ENCODE measurements around the gene NAMPT. TPM values are rescaled to one million over a fixed set of nuclear protein-coding genes. Genes with fewer than 3 reads are reported as not detected.

The NAMPT gene
- polyA plus RNA-seq, 3 donors: 71.3 to 358 (median 133) TPM

GRCh38 chr7:106218546-106218945 is 66.2 kb downstream of the NAMPT start:
- Mint-ChIP-seq H3K27ac (no peak overlapping the region), H3K4me1 (no peaks in the 10 kb centered on the region)

DNA sequence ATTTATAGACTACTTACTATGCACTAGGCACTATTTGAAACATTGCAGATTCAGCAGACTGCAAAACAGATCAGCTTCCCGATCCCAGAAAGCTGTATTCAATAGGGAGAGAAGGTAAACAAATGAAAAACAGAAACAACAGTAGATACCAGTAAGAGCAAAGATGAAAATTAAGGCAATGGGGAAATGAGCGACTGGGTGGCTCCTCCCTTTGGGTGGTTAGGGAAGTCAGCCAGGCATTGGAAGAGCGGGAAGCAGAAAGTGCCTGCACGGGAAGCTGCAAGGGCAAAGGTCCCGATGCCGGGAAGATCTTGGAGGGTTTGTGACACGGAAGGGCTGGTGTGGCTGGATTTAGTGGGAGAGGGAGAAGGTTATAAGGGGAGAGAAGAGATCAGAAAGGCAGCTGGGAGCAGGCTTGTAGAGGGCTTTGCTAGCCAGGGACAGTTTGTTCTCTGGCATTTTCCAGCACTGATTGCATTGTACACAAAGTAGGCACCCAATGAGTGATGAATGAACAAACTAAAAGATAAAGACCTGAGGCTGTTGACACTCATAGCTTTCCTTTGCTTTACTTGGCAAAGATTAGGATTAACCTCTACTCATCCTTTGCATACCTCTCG is 67.8 kb downstream of the NAMPT start:
- no peak overlapping the region for H2AFZ ChIP-seq (ENCODE audit: insufficient read depth, low read depth, low read length, poor library complexity, severe bottlenecking)
- H3K27me3 ChIP-seq (ENCODE audit: control insufficient read depth in 2 of 2, insufficient read depth in 2 of 2, low read length in 2 of 2): no peaks in the 10 kb centered on the region
- no peaks in the 10 kb centered on the region for H3K36me3 ChIP-seq (replicated peaks in 1 of 2; ENCODE audit: control insufficient read depth in 1 of 2, insufficient read depth in 2 of 2, low read length in 2 of 2)
- no peak overlapping the region for H3K27ac ChIP-seq (ENCODE audit: low read depth in 1 of 2, low read length in 2 of 2)
- WGBS (ENCODE audit: insufficient coverage): 92% methylated on average over 8 of the region's 8 CpGs
- H3K27ac Mint-ChIP-seq: no peak overlapping the region
- intact Hi-C loops (cut with micrococcal nuclease): no loop called here
- H3K4me2 ChIP-seq (replicated peaks; ENCODE audit: extremely low read depth, low read length, poor library complexity, severe bottlenecking): no peak overlapping the region
- H3K4me3 ChIP-seq (replicated peaks in 1 of 3; ENCODE audit: low read depth in 2 of 3, low read length in 3 of 3): no peak overlapping the region
- H3K4me1 Mint-ChIP-seq: no peaks in the 10 kb centered on the region
- no peaks in the 10 kb centered on the region for H3K36me3 Mint-ChIP-seq
- H3K9ac ChIP-seq (ENCODE audit: insufficient read depth, low read length, poor library complexity, severe bottlenecking): no peak overlapping the region
- DNase-seq: no peak
- no peaks in the 10 kb centered on the region for H3K79me2 ChIP-seq (ENCODE audit: insufficient read depth, low read length)
- H3K4me3 Mint-ChIP-seq: no peak overlapping the region
- H4K20me1 ChIP-seq (ENCODE audit: insufficient read depth, low read length): no peaks in the 10 kb centered on the region
- H3K9me3 Mint-ChIP-seq: peaks cover 0 to 2% (median 0%) of the 10 kb centered on the region in 7 donors
- TF ChIP-seq, protein P1, sequence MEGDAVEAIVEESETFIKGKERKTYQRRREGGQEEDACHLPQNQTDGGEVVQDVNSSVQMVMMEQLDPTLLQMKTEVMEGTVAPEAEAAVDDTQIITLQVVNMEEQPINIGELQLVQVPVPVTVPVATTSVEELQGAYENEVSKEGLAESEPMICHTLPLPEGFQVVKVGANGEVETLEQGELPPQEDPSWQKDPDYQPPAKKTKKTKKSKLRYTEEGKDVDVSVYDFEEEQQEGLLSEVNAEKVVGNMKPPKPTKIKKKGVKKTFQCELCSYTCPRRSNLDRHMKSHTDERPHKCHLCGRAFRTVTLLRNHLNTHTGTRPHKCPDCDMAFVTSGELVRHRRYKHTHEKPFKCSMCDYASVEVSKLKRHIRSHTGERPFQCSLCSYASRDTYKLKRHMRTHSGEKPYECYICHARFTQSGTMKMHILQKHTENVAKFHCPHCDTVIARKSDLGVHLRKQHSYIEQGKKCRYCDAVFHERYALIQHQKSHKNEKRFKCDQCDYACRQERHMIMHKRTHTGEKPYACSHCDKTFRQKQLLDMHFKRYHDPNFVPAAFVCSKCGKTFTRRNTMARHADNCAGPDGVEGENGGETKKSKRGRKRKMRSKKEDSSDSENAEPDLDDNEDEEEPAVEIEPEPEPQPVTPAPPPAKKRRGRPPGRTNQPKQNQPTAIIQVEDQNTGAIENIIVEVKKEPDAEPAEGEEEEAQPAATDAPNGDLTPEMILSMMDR (IDR thresholded peaks at IDR 0.05): no peak
- H3K4me1 ChIP-seq (ENCODE audit: control insufficient read depth in 1 of 2, insufficient read depth in 2 of 2, low read length in 2 of 2): no peaks in the 10 kb centered on the region
- H3K9me3 ChIP-seq (replicated peaks in 1 of 2; ENCODE audit: control insufficient read depth in 1 of 2, insufficient read depth in 1 of 2, low read length in 2 of 2): no peaks in the 10 kb centered on the region
- H3K27me3 Mint-ChIP-seq (ENCODE audit: low read depth in 3 of 3): peaks cover 1 to 6% (median 3%) of the 10 kb centered on the region in 3 donors

More at GRCh38 chr7:106218546-106218945, 66.2 kb downstream of the NAMPT start:
- Histone ChIP-seq H3K36me3 (replicated peaks in 1 of 2; ENCODE audit: control insufficient read depth in 1 of 2, insufficient read depth in 2 of 2, low read length in 2 of 2) (no peaks in the 10 kb centered on the region), H3K9me3 (replicated peaks in 1 of 2; ENCODE audit: control insufficient read depth in 1 of 2, insufficient read depth in 1 of 2, low read length in 2 of 2) (no peaks in the 10 kb centered on the region), H3K27me3 (ENCODE audit: control insufficient read depth in 2 of 2, insufficient read depth in 2 of 2, low read length in 2 of 2) (no peaks in the 10 kb centered on the region), H3K4me3 (replicated peaks in 1 of 3; ENCODE audit: low read depth in 2 of 3, low read length in 3 of 3) (no peak overlapping the region), H3K4me1 (ENCODE audit: control insufficient read depth in 1 of 2, insufficient read depth in 2 of 2, low read length in 2 of 2) (no peaks in the 10 kb centered on the region), H4K20me1 (ENCODE audit: insufficient read depth, low read length) (no peaks in the 10 kb centered on the region), H3K27ac (ENCODE audit: low read depth in 1 of 2, low read length in 2 of 2) (no peak overlapping the region), H2AFZ (ENCODE audit: insufficient read depth, low read depth, low read length, poor library complexity, severe bottlenecking) (no peak overlapping the region), H3K9ac (ENCODE audit: insufficient read depth, low read length, poor library complexity, severe bottlenecking) (no peak overlapping the region), H3K4me2 (replicated peaks; ENCODE audit: extremely low read depth, low read length, poor library complexity, severe bottlenecking) (no peak overlapping the region), H3K79me2 (ENCODE audit: insufficient read depth, low read length) (no peaks in the 10 kb centered on the region)
- DNase-seq: no peak
- intact Hi-C loops (cut with micrococcal nuclease): no loop called here
- TF ChIP-seq, protein P1 (IDR thresholded peaks at IDR 0.05): no peak
- H3K9me3 Mint-ChIP-seq: no peaks in the 10 kb centered on the region
- WGBS (ENCODE audit: insufficient coverage): no CpG with 5 or more reads among the region's 3 CpGs
- no peaks in the 10 kb centered on the region for H3K36me3 Mint-ChIP-seq
- H3K27me3 Mint-ChIP-seq (ENCODE audit: low read depth in 3 of 3): peaks cover 1 to 9% (median 3%) of the 10 kb centered on the region in 3 donors
- no peak overlapping the region for H3K4me3 Mint-ChIP-seq

Data from CD14-positive monocyte (primary cell).